K562 (cell line): ENCODE data around the gene ABHD16B. TPM values are rescaled to one million over a fixed set of nuclear protein-coding genes. Genes with fewer than 3 reads are reported as not detected.
A peak's percentile ranks its signal among the peaks of the same experiment; 100 is the strongest.

Experiments used
- ARID2 ChIP-seq: fragments of 450-650 bp; IDR thresholded peaks from 2 replicates; pipeline ENCODE4 v1.6.1; 2017; ENCODE audit warnings: antibody characterized with exemption, mild to moderate bottlenecking
- ARID4B ChIP-seq: sonication (generic); formaldehyde crosslinking; IDR thresholded peaks from 2 replicates; pipeline ENCODE4 v1.8.0; 2022; ENCODE audit warnings: mild to moderate bottlenecking, missing genetic modification reagents
- BRD4 ChIP-seq: fragments of 200-600 bp; sonication (generic); IDR thresholded peaks from 2 replicates; pipeline ENCODE4 v1.6.1; 2017; ENCODE audit warnings: inconsistent platforms
- ETV5 ChIP-seq: sonication (generic); formaldehyde crosslinking; IDR thresholded peaks from 2 replicates; pipeline ENCODE4 v1.4.0; 2020; ENCODE audit warnings: low read depth, mild to moderate bottlenecking, missing genetic modification reagents
- FOS ChIP-seq: IDR thresholded peaks from 3 replicates; pipeline ENCODE4 v1.6.1; 2011; ENCODE audit not compliant: insufficient read length; ENCODE audit errors: extremely low read depth
- HCFC1 ChIP-seq: IDR thresholded peaks from 2 replicates; pipeline ENCODE4 v1.6.1; 2012; ENCODE audit warnings: low read depth, low read length, improper control_type of control experiment
- IRF1 ChIP-seq: sonication (generic); formaldehyde crosslinking; IDR thresholded peaks from 2 replicates; pipeline ENCODE4 v1.8.0; 2022; ENCODE audit warnings: missing genetic modification reagents, mild to moderate bottlenecking, borderline replicate concordance
- KAT7 ChIP-seq: sonication (generic); formaldehyde crosslinking; IDR thresholded peaks from 2 replicates; pipeline ENCODE4 v1.8.0; 2022; ENCODE audit warnings: missing genetic modification reagents, mild to moderate bottlenecking, borderline replicate concordance
- KLF13 ChIP-seq: fragments of 450-650 bp; IDR thresholded peaks from 2 replicates; pipeline ENCODE4 v1.6.1; 2016; ENCODE audit warnings: missing genetic modification characterization, low read depth, mild to moderate bottlenecking, missing compliant biosample characterization, moderate library complexity, borderline replicate concordance
- NCOA4 ChIP-seq: fragments of 450-650 bp; IDR thresholded peaks from 2 replicates; pipeline ENCODE4 v1.6.1; 2018; ENCODE audit warnings: mild to moderate bottlenecking; ENCODE audit not compliant: partially characterized antibody
- PHTF2 ChIP-seq: fragments of 250-450 bp; sonication (Bioruptor Pico); IDR thresholded peaks from 2 replicates; pipeline ENCODE4 v1.5.0; 2021; ENCODE audit warnings: mild to moderate bottlenecking
- PKNOX1 ChIP-seq: fragments of 450-650 bp; IDR thresholded peaks from 2 replicates; pipeline ENCODE4 v1.6.1; 2016
- RUNX1 ChIP-seq: sonication (generic); IDR thresholded peaks from 2 replicates; pipeline ENCODE4 v1.6.1; 2016; ENCODE audit warnings: antibody characterized with exemption, low read depth
- TAL1 ChIP-seq: fragments of 450-650 bp; IDR thresholded peaks from 2 replicates; pipeline ENCODE4 v1.6.1; 2016; ENCODE audit warnings: mild to moderate bottlenecking
- TEAD4 ChIP-seq, 2 experiments: sonication (generic) in 1 of 2; formaldehyde crosslinking in 1 of 2; IDR thresholded peaks; 2 replicates each; pipeline versions ENCODE4 v1.6.1 to v1.8.0; 2012 to 2022; ENCODE audit warnings: borderline replicate concordance in 1 of 2, inconsistent platforms in 1 of 2, low read length in 1 of 2, mild to moderate bottlenecking in 1 of 2, missing genetic modification reagents in 1 of 2
- TRIM24 ChIP-seq, 2 experiments: fragments of 450-650 bp; IDR thresholded peaks; 2 replicates each; pipeline ENCODE4 v1.6.1; 2016
- ZNF133 ChIP-seq: fragments of 250-450 bp; sonication (Bioruptor Pico); IDR thresholded peaks from 2 replicates; pipeline ENCODE4 v1.4.0; 2020; ENCODE audit warnings: mild to moderate bottlenecking
- ZNF316 ChIP-seq: fragments of 450-650 bp; IDR thresholded peaks from 2 replicates; pipeline ENCODE4 v1.6.1; 2016
- ZNF512 ChIP-seq: IDR thresholded peaks from 2 replicates; pipeline ENCODE4 v1.6.1; 2016; ENCODE audit warnings: missing genetic modification characterization, missing compliant biosample characterization
- polyA plus RNA-seq, 8 experiments: library from polyadenylated mRNA; depleted of rRNA in 4 of 8; stranded (reverse) in 5 of 8; unstranded in 3 of 8; fragments of >200 nt; fragmentation: Nextera tagmentation in 2 of 8; fragmentation: Illumina TruSeq in 1 of 8; extraction: Ambion mirVana in 2 of 8; extraction: Trizol in 1 of 8; gene quantifications; 2 replicates each; pipeline versions ENCODE4 v1.2.1 to v1.2.3, GENCODE V29; 2011 to 2014; ENCODE audit warnings: inconsistent platforms in 1 of 8, missing spikeins in 1 of 8
- total RNA-seq, 7 experiments: library from RNA; depleted of rRNA in 6 of 7; stranded (reverse); fragments of >200 nt in 6 of 7; fragmentation: Illumina TruSeq in 2 of 7; extraction: Trizol in 2 of 7; gene quantifications; 2 replicates each; pipeline versions ENCODE4 v1.2.1 to v1.2.3, GENCODE V29; 2011 to 2021; ENCODE audit warnings: low replicate concordance in 1 of 7

ABHD16B gene
- total and polyA plus RNA-seq, 9 of the 15 experiments (the other 6 are each of a cell fraction or from before 2014, with no cell fraction given), result not detected

GRCh38 chr20:63864978-63865640 lies 3.8 kb downstream of the ABHD16B start, which contains the start of gene TPD52L2 (continued):
- peak; percentile 52; the same call in 1 of the 2 replicates for TF ChIP-seq IRF1 (CRISPR knock-in tag)
- TF ChIP-seq TRIM24 (IDR thresholded peaks at IDR 0.05), result no peak; a peak in 1 of 4 replicates
- TF ChIP-seq KAT7 (CRISPR knock-in tag), result no peak
- no peak for TF ChIP-seq ZNF512 (tag)
- TF ChIP-seq ARID4B (CRISPR knock-in tag), result peak; percentile 76
- TF ChIP-seq PHTF2 (CRISPR knock-in tag), result no peak
- peak; percentile 40; the same call in 1 of the 2 replicates for TF ChIP-seq TEAD4 (IDR thresholded peaks at IDR 0.05; ENCODE audit: low read length)
- TF ChIP-seq TEAD4 (CRISPR knock-in tag; IDR thresholded peaks at IDR 0.05; ENCODE audit: borderline replicate concordance), result no peak
- TF ChIP-seq ARID2, result no peak
- no peak for TF ChIP-seq BRD4
- TF ChIP-seq ETV5 (CRISPR knock-in tag), result peak; percentile 23; the same call in 1 of the 2 replicates
- TF ChIP-seq PKNOX1, result peak; percentile 85
- no peak for TF ChIP-seq ZNF133 (CRISPR knock-in tag)
- TF ChIP-seq KLF13 (tag), result no peak
- peak; percentile 93 for TF ChIP-seq FOS
- TF ChIP-seq NCOA4, result no peak
- TF ChIP-seq TAL1, result no peak
- TF ChIP-seq ZNF316, result no peak
- peak; percentile 86 for TF ChIP-seq HCFC1
- TF ChIP-seq RUNX1, result no peak
